Measurements from ENCODE around the gene CCDC30. TPM values are rescaled to one million over a fixed set of nuclear protein-coding genes. Genes with fewer than 3 reads are reported as not detected.

CCDC30 gene
- total RNA-seq, 1 donor from 2014 or later: 9.3 TPM

GRCh38 chr1:42674214-42674613 lies 211.1 kb downstream of the CCDC30 start:
- no peaks in the 10 kb centered on the region for H3K4me1 Mint-ChIP-seq (ENCODE audit: unreplicated experiment)
- H3K27me3 Mint-ChIP-seq: no peaks in the 10 kb centered on the region
- no peaks in the 10 kb centered on the region for H3K9me3 Mint-ChIP-seq
- H3K27ac Mint-ChIP-seq: no peak overlapping the region
- DNase-seq (ENCODE audit: extremely low spot score, unreplicated experiment): no peak
- H3K4me3 Mint-ChIP-seq: no peak overlapping the region
- H3K36me3 Mint-ChIP-seq: no peaks in the 10 kb centered on the region
- TF ChIP-seq CTCF (conservative IDR thresholded peaks at IDR 0.05): no peak

- H3K4me1 Mint-ChIP-seq (ENCODE audit: unreplicated experiment): peaks cover under 1% of the 10 kb centered on the region
- no peak overlapping the region for H3K27ac Mint-ChIP-seq
- no peaks in the 10 kb centered on the region for H3K36me3 Mint-ChIP-seq
- no peak overlapping the region for H3K4me3 Mint-ChIP-seq
- no peak for DNase-seq (ENCODE audit: extremely low spot score, unreplicated experiment)
- H3K9me3 Mint-ChIP-seq: no peaks in the 10 kb centered on the region
- no peaks in the 10 kb centered on the region for H3K27me3 Mint-ChIP-seq
- TF ChIP-seq CTCF (conservative IDR thresholded peaks at IDR 0.05): no peak
Measured at GRCh38 chr1:42674682-42675081, 211.6 kb downstream of the CCDC30 start.

- Mint-ChIP-seq H3K9me3 (no peaks in the 10 kb centered on the region), H3K4me3 (no peak overlapping the region)
Measured at GRCh38 chr1:42675467-42675866, 212.4 kb downstream of the CCDC30 start.

DNA sequence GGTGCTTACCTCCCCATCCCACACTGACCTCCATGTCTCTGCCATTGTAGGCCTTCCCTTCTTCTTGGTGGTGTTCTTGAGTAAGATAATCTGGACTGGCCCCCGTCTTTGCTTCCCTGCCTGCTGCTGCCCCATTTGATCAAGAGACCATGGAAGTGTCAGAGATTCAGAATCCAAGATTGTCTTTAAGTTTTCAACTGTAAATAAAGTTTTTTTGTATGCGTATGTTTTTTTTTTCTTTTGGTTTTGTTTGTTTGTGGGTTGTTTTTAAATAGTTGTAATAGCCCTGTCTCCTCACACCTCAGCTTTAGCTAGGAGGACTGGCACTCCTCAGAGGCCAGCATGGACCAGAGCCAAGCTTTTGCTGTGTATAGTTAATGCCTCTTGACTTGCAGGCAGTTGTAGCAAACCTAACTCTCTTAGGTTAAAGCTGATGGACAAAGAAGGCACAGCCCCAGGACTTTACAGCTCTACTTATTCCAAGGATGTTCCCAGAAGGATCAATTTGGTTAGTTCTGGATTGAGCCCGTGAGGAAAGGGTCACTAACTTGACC lies 213.5 kb downstream of the CCDC30 start:
- Mint-ChIP-seq H3K27me3 (no peaks in the 10 kb centered on the region), H3K27ac (no peak overlapping the region)

More at GRCh38 chr1:42675467-42675866, 212.4 kb downstream of the CCDC30 start:
- Mint-ChIP-seq H3K27me3 (no peaks in the 10 kb centered on the region), H3K4me1 (ENCODE audit: unreplicated experiment) (peaks cover 9% of the 10 kb centered on the region), H3K27ac (no peak overlapping the region), H3K36me3 (no peaks in the 10 kb centered on the region)
- DNase-seq (ENCODE audit: extremely low spot score, unreplicated experiment): no peak
- no peak for TF ChIP-seq CTCF (conservative IDR thresholded peaks at IDR 0.05)

GRCh38 chr1:42679364-42679983 lies 216.4 kb downstream of the CCDC30 start:
- no peaks in the 10 kb centered on the region for H3K27me3 Mint-ChIP-seq
- no peaks in the 10 kb centered on the region for H3K9me3 Mint-ChIP-seq
- peaks cover 23% of the 10 kb centered on the region for H3K4me1 Mint-ChIP-seq (ENCODE audit: unreplicated experiment)
- peak overlapping the region; percentile 96 for H3K4me3 Mint-ChIP-seq
- no peak for TF ChIP-seq CTCF (conservative IDR thresholded peaks at IDR 0.05)
- peaks cover 12% of the 10 kb centered on the region for H3K36me3 Mint-ChIP-seq
- no peak overlapping the region for H3K27ac Mint-ChIP-seq
- DNase-seq (ENCODE audit: extremely low spot score, unreplicated experiment): no peak

More for the DNA sequence above, 213.5 kb downstream of the CCDC30 start:
- no peak for TF ChIP-seq CTCF (conservative IDR thresholded peaks at IDR 0.05)
- Mint-ChIP-seq H3K9me3 (no peaks in the 10 kb centered on the region), H3K4me1 (ENCODE audit: unreplicated experiment) (peaks cover 14% of the 10 kb centered on the region), H3K4me3 (no peak overlapping the region), H3K36me3 (no peaks in the 10 kb centered on the region)
- no peak for DNase-seq (ENCODE audit: extremely low spot score, unreplicated experiment)

Data from type B pancreatic cell (in vitro differentiated cells).